GM10266 (cell line): Measurements from ENCODE around the gene ALPP.
"Not testable (repeated sequence)": the region's sequence is repeated elsewhere in the genome, so short reads cannot be mapped to it uniquely, and the experiment has no call there.

Source experiments
- DNase-seq: peaks from one replicate; pipeline ENCODE4 v3.0.0; 2012; ENCODE audit errors: extremely low spot score
- TF ChIP-seq, protein P1 (sequence below): IDR thresholded peaks from 2 replicates; pipeline ENCODE4 v1.5.1; 2012; ENCODE audit warnings: mild to moderate bottlenecking, low read depth; ENCODE audit not compliant: control insufficient read depth, insufficient read depth; ENCODE audit errors: missing control alignments

Gene ALPP

DNA sequence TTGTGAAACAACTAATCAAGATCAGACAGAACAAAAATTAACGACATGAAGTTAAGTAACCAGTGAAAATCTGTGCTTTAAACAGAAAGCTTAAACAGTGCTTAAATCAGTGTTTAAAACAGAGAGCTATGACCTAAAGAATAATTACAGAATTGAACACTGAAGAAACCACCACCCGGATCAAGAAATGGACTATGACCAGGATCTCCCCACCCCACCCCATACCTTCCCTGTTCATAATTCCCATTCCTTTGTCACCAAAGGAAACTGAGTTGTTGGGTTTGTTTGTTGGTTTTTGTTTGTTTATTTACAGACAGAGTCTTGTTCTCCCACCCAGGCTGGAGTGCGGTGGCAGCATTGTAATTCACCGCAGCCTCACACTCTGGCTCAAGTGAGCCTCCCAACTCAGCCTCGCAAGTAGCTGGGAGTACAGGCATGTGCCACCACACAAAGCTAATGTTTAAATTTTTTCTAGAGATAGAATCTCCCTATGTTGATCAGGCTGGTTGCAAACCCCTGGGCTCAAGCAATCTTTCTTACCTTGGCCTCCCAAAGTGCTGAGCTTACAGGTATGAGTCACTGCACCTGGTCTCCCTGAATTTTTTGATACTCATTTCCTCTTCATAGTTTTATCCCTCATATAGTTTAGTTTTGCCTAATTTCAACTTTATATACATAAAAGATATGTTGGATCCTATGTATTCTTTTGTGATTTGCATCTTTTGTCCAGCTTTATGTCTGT lies 19.9 kb downstream of the ALPP start:
- no peak for DNase-seq
- TF ChIP-seq, protein P1, sequence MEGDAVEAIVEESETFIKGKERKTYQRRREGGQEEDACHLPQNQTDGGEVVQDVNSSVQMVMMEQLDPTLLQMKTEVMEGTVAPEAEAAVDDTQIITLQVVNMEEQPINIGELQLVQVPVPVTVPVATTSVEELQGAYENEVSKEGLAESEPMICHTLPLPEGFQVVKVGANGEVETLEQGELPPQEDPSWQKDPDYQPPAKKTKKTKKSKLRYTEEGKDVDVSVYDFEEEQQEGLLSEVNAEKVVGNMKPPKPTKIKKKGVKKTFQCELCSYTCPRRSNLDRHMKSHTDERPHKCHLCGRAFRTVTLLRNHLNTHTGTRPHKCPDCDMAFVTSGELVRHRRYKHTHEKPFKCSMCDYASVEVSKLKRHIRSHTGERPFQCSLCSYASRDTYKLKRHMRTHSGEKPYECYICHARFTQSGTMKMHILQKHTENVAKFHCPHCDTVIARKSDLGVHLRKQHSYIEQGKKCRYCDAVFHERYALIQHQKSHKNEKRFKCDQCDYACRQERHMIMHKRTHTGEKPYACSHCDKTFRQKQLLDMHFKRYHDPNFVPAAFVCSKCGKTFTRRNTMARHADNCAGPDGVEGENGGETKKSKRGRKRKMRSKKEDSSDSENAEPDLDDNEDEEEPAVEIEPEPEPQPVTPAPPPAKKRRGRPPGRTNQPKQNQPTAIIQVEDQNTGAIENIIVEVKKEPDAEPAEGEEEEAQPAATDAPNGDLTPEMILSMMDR: no peak

DNA sequence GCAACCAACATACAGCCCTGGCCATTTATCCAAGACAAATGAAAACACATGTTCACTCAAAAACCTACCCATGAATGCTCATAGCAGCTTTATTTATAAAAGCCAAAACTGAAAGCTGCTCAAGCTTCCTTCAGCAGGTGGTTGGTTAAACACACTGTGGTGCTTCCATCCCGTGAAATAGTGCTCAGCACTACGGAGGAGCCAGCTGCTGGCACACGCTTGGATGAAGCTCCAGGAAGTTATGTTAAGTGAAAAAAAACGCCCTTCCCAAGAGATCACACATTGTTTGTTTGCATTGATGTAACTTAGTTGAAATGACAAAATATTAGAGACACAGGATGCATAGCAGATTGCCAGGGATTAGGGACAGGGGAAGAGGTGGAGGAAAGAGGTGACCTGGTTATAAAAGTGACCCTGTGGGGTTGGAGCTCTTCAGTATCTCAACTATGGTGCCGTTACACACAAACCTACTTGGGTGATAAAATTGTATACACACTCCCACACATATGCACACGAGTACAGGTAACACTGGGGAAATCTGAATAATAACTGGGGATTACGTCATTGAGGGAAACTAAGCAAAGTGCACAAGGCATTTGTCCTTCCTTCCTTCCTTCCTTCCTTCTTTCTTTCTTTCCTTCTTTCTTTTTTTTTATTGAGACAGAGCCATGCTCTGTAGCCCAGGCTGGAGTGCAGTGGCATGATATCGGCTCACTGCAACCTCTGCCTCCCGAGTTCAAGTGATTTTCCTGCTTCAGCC lies 21.9 kb downstream of the ALPP start:
- TF ChIP-seq, protein P1: no peak
- DNase-seq: no peak

- no peak for DNase-seq
- TF ChIP-seq, protein P1: no peak
These were observed 24.0 kb downstream of the ALPP start for GRCh38 chr2:232402518-232402917.

GRCh38 chr2:232405943-232406510 lies 27.5 kb downstream of the ALPP start:
- no peak for DNase-seq
- TF ChIP-seq, protein P1: no peak

DNA sequence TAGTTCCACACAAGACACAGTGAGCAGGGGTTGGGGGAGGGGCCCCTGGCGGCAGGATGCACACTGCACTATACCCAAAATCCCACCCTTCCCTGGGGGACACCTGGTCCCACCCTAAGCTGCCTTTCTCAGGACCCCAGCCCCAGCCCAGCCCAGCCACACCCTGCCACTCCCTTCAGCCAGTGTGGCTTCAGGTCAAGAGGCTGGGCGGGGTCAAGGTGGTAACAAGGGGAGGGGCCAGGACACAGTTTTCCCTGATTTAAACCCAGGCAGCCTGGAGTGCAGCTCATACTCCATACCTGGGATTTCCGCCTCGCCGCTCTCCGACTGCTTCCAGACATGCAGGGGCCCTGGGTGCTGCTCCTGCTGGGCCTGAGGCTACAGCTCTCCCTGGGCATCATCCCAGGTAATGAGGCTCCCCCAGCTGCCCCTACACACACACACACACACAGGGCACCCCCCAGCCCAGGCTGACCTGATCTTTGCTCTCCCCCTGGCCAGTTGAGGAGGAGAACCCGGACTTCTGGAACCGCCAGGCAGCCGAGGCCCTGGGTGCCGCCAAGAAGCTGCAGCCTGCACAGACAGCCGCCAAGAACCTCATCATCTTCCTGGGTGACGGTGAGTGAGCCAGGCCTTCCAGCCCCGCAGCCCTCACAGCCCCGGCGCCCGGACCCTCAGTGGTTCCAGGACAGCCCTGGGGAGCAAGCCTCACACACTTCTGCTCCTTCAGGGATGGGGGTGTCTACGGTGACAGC lies 28.2 kb downstream of the ALPP start, which contains the start of gene ALPG:
Gene ALPG (plus strand): TSS at position 289 of the 755 bp plus-strand sequence. CDS start 51 bp downstream, at position 340.
- DNase-seq: no peak
- TF ChIP-seq, protein P1: no peak

GRCh38 chr2:232407428-232408150 lies 29.0 kb downstream of the ALPP start:
- DNase-seq: not testable (repeated sequence)

DNA sequence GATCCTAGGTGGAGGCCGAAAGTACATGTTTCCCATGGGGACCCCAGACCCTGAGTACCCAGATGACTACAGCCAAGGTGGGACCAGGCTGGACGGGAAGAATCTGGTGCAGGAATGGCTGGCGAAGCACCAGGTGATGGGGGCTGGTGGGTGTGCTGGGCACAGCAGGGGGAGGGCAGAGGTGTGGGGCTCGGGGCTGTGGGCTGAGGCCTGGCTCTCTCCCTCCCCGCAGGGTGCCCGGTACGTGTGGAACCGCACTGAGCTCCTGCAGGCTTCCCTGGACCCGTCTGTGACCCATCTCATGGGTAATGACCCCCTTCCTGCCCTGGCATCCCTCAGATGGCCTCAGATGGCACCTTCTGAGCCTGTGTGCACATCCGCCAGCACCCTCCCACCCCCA lies 29.7 kb downstream of the ALPP start:
- DNase-seq: not testable (repeated sequence)

DNA sequence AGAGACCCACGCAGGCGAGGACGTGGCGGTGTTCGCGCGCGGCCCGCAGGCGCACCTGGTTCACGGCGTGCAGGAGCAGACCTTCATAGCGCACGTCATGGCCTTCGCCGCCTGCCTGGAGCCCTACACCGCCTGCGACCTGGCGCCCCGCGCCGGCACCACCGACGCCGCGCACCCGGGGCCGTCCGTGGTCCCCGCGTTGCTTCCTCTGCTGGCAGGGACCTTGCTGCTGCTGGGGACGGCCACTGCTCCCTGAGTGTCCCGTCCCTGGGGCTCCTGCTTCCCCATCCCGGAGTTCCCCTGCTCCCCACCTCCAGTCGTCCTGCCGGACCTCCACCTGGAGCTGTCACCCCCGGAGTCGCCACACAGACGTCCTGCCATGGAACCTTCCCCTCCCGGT lies 31.1 kb downstream of the ALPP start:
- DNase-seq: not testable (repeated sequence)
